Retinal pigment epithelial cell (primary cell): Measurements from ENCODE around the gene PLD5.

Source experiments
- DNase-seq: peaks from one replicate; pipeline ENCODE4 v3.0.0-alpha.2; 2010; ENCODE audit warnings: low read depth
- H3K4me3 ChIP-seq: 2 replicates; pipeline ENCODE4 v1.5.1; 2011; ENCODE audit warnings: mild to moderate bottlenecking, low read length, control low read depth, moderate library complexity
- CTCF ChIP-seq: conservative IDR thresholded peaks from 2 replicates; pipeline ENCODE4 v1.5.1; 2011; ENCODE audit warnings: low read depth, low read length, control low read depth, inconsistent platforms

The PLD5 gene

GRCh38 chr1:242440757-242441156 is 83.7 kb downstream of the PLD5 start:
- no peak for DNase-seq
- TF ChIP-seq CTCF = no peak
- no peak overlapping the region for H3K4me3 ChIP-seq

DNA sequence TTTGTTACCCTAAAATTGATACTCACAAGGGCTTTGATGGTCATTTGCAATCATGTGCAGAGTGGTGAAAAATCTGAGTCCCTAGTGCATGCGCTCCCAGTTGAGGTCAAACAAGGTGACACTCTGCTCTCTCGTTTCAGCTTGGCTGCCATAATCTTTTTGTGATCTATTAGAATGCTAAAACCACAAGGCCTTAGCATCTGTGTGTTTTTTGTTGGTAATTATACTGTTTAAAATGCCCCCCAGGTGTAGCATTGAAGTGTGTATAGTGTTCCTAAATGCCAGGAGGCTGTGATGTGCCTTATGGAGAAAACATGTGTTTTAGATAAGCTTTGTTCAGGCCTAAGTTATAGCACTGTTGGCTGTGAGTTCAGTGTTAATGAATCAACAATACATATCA is 89.3 kb downstream of the PLD5 start:
- TF ChIP-seq CTCF = no peak
- DNase-seq = no peak
- no peak overlapping the region for H3K4me3 ChIP-seq

DNA sequence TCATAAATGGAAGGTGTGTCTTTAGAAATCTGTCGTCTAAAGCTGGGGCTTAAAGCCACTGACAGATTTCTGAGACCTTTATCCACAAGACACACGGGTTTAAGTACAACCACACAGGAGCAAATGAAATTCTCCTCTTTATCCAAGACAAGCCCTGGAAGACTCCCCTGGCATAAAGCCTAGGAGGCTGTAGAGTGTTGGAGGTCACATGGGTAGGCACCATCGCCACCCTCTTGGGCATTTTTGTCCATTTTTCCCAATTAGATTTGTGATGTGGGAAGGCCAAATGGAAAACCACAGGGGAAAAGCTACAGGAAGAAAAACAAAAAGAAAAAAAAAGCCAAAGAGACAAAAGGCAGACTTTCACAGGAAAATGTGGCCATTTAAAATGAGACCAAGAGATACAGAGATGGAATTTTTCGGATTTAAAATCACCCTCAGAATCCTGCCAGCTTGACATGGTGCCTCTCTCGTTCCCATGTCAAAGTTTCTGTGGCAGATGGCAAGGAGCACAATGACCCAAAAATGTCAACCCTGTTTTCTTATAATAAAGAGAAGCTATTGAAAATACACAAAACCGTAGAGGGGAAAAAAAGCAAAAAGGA is 91.9 kb downstream of the PLD5 start:
- no peak overlapping the region for H3K4me3 ChIP-seq
- TF ChIP-seq CTCF = no peak
- no peak for DNase-seq

DNA sequence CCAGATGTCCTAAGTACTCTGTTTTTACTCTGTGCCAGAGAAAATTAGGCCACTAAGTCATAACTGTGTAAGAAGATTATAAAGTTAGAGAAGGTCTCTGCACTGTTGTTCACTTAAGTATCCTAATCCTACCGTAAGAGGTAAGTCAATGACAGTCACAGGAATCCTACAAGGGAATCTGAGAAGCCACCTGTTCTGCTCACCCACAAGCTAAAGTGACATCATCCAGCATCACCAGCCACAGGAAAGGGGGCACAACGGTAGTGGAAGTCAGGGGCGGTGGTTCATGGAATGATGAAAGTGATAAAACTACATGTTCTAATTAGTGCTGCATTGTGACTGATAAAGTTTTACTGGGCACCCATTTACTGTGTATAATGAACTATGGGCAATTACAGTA is 92.7 kb downstream of the PLD5 start:
- no peak overlapping the region for H3K4me3 ChIP-seq
- TF ChIP-seq CTCF = no peak
- DNase-seq = no peak

DNA sequence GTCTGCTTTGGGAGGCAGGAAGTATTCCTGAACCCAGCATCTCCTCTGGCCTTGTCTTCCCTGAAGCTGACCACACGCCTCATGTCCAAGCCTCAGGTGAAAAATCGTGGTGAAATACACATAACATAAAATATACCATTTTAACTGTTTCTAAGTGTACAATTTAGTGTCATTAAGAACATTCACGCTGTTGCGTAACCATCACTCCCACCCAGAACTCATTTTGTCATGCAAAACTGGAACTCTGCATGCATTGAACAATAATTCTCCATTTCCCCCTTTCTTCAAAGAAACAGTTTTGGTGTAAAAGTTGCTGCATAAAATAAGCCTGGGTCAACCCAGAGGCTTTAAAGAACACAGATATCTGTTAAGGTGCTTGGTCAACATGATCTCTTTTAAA is 93.5 kb downstream of the PLD5 start:
- TF ChIP-seq CTCF = no peak
- DNase-seq = no peak
- H3K4me3 ChIP-seq = no peak overlapping the region

GRCh38 chr1:242428399-242429190 is 95.9 kb downstream of the PLD5 start:
- no peak overlapping the region for H3K4me3 ChIP-seq
- no peak for DNase-seq
- TF ChIP-seq CTCF = no peak

DNA sequence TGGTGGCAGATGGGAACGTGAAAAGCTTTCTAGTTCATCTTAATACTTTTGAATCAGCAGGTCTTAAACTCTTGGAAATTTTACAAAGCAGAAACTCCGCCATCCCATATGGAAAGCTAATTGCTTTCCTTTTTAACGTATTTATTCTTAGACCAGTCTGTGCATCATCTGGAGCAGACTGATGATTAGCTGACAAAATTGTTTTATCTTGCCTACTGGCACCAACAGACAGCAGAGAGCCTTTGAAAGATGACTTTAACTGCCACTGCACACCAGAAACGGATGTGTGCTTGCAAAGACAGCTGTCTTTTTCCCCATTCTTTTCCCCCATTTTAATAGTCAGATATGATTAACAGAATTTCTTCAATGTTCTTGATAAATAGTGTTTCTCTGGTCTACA is 97.0 kb downstream of the PLD5 start:
- no peak for TF ChIP-seq CTCF
- DNase-seq = no peak
- H3K4me3 ChIP-seq = no peak overlapping the region
